GM21786 (cell line): ENCODE results near the gene OR52I2.

ENCODE experiments used
- ATAC-seq: cut with Tn5 transposase; IDR thresholded peaks from one replicate; pipeline ENCODE4 v1.9.1; 2021; ENCODE audit not compliant: unreplicated experiment

OR52I2 gene

DNA sequence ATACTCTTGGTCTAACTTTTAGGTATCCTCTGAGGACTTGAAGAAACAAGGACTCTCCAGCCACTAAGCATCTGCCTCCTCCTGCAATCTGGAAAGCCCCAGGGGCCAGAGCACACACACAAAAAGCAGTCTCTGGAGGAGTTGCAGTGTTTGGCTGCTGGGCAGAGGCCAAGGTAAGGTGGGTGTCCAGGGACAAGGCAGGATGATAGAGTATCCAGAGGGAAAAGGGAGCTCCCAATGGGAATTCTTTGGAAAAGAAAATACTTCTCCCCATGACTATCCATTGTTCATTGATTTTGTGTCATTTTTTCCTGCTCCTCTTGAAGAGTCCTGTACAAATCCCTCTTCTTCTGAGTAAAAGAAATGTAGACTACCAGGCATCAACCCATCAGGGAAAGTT lies at the start of gene OR52I2:
Gene OR52I2, plus strand, starts transcription at position 301 of the 400 bp plus-strand sequence.
- ATAC-seq: no peak

DNA sequence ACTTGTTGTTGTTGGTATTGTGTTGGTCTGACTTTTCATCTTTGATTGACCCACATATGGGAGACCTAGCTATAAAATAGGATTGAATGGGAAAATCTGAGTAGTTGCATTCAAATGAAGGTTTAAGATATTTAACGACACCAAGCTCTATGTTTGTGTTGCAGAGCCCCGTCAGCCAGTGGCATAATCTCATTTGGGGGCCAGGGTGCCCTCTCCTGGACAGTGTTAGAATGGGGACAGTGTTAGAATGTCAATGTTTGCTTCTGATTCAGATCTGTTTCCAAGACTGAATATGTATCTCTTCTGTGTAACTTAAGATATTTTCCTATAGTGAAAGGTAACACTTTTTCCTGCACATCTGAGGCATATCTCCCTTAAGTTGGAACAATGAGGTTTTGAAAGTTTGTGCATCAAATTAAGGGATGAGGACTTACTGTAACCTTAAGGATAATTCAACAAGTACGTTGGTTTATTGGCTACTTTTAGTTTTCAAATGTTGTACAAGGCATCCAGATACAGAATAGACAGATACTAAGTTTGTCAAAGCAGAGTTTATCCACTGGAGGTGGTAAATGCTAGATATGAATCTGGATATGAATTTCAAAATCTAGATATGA lies 41.8 kb upstream of the OR52I2 start:
- ATAC-seq: peak; percentile 69

DNA sequence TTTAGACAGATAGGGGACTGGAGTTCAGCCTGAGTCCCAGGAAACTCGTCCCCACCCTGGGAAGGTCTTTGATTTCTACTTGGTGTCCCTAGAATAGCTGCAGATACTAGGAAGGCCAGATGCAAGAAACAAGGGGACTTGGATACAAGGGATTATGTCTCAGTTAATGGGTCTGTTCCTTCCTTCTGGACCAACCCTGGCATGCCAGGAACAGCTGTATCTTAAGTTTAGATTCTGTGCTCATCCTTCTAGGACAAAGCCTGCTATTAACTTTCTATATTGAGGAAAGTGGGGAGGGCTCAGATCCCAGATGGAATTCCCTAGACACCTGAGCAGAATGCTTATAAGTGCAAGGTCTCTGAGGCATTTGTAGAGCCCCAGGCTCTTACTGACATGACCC lies 40.5 kb upstream of the OR52I2 start:
- ATAC-seq: no peak

DNA sequence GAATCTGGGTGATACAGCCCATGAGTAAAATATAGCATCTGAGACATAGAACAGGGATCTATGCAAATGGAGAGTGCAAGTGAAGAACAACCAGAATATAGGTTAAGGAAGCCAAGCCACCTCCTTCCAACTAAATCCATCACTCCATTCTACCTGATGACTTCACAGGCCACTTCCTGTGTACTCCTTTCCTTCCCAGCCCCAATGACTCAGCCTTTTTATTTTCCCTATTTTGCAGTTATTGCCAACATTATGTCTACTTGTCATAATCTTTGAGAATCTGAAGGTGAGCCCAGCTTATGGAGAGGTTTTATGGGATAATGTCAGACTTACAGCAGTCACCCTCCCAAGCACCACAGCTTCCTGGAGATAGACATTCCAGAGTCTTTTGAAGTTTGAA lies 38.0 kb upstream of the OR52I2 start:
- ATAC-seq: no peak

DNA sequence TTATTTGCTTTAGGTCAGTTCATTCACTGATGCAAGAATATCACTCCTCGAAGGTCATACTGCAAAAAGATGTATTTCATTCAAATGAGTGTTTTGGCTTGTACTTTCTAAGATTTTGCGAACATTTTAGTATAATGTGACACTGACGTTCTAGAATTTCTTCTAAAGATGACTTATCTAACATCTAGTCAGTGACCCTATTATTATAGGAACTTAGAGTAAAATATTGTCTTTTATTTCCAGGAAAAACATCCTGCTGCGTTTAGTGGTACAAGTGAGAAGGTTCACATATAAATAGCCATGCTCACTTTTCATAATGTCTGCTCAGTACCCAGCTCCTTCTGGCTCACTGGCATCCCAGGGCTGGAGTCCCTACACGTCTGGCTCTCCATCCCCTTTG lies 36.7 kb upstream of the OR52I2 start, which contains the start of gene OR52M1:
Gene OR52M1, plus strand, starts transcription at position 301 of the 400 bp plus-strand sequence. Its CDS starts 0 bp downstream, at position 301.
- ATAC-seq: no peak

DNA sequence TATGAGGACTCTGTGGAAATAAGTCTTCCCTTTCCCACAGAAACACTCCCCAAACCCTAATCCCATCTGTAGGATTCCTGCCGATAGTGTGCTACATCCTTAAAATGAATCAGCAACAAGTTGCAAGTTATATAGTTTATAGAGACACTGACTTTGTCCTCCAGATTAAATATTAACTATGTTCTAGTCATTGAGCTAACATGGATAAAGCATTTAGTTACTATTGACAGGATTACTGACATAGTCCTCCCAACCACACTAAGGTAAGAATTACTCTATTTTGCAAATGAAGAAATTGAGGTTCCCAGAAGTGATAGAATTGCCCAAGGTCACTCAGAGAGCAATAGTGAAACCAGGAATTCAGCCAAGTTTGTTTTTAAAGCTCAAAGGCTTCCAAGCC lies 34.7 kb upstream of the OR52I2 start:
- ATAC-seq: no peak

DNA sequence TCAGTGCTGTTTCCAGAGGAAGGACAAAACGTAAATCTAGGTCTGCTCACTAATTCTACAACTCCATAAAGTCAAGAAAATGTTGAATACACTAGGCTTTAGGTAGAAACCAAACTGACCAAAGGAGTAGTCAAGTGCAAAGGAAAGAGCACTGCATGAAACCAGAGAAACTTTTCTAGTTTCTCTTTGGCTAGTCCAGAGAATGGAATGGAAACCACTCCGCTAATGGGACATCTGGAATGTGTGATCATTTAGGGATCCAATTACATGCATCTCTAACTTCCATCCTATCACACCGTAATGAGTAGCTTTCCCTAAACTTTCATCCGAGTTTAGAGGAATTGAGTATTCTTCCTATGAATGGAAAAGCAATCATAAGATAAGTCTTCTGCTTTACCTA lies 34.1 kb upstream of the OR52I2 start:
- no peak for ATAC-seq

DNA sequence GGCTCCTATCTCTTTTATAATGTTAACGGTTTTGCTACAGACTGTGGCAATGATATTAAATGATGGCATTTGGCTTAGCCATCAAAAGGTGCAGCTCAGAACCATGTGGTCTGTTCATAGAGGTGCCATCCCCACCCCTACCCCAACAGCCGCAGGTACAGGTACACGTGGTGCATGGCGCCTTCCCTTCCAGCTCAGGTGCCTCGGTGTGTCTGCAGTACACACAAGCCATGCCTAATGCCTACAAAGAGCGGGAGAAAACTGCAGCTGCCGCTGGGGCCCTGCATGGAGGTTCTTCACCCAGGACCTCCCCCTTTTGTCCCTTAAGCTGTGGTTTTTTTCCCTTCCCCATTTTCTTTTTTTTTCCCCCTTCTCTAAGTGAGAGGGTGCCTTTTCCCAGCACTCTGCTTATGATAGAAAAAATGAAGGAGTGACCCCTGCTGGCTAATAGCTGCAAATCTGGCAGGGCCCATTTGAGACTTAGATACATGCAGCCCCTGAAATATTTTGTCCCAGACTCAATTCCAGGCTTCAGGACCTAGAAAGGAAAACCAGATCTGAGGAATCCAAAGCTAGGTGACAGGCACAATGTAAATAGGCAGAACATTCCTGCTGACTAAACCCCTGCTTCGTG lies 30.1 kb upstream of the OR52I2 start:
- ATAC-seq: no peak

DNA sequence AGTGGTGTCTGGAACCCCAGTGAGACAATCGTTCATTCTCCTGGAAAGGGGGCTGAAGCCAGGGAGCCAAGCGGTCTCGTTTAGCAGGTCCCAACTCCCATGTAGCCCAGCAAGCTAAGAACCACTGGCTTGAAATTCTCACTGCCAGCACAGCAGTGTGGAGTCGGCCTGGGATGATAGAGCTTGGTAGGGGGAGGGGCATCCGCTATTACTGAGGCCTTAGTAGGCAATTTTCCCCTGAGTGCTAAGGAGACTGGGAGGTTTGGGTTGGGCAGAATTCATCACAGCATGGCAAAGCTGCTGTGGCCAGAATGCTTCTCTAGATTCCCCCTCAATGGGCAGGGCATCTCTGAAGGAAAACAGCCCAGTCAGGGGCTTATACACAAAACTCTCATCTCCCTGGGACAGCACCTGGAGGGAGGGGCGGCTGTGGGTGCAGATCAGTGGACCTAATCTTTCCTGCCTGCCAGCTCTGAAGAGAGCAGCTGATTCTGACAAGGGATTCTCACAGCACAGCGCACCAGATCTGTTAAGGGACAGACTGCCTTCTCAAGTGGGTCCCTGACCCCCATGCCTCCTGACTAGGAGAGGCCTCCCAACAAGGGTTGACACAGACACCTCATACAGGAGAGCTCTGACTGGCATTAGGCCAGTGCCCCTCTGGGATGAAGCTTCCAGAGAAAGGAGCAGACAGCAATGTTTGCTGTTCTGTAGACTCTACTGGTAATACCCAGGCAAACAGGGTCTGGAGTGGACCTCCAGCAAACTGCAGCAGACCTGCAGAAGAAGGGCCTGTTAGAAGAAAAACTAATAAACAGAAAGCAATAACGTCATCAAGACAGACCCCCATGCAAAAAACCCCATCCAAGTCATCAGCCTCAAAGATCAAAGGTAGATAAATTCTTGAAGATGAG lies 21.8 kb upstream of the OR52I2 start:
- ATAC-seq: no peak

DNA sequence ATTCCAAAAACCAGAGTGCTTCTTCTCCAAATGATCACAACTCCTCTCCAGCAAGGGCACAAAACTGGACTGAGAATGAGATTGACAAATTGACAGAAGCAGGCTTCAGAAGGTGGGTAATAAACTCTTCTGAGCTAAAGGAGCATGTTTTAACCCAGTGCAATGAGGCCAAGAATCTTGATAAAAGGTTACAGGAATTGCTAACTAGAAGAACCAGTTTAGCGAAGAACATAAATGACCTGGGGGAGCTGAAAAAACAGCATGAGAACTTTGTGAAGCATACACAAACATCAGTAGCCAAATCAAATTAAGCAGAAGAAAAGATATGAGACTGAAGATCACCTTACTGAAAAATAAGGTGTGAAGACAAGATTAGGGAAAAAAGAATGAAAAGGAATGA lies 21.1 kb upstream of the OR52I2 start:
- no peak for ATAC-seq

DNA sequence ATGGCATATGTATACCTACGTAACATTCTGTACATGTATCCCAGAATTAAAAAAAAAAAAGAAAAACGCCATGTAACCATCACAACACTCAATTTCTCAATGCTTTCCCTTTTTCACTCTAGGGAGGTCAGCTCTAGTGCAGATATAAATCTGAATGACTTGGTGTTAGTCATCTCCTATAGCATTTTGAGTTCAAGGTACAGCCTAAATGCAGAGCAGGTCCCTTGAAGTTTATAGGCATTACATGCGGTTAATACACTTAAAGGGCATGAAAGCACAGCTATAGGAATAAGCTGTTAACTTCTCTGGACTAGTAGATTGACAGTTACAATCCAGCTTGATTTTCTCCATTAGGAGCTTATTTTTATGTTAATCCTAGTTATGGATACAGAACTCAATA lies 16.2 kb upstream of the OR52I2 start:
- ATAC-seq: no peak

DNA sequence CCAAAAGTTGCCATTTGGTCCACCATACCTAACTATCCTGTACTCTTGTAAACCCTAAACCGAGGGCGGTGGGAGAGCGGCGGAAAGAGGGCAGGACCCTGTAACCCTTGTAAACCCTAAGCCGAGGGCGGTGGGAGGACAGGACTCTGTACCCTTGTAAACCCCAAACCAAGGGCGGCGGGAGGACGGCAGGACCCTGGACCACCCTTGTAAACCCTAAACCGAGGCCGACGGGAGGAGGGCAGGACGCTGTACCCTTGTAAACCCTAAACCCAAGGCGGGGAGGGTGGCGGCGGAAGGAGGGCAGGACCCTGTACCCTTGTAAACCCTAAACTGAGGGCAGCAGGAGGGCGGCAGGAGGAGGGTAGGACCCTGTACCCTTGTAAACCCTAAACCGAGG lies 12.5 kb upstream of the OR52I2 start:
- no peak for ATAC-seq

DNA sequence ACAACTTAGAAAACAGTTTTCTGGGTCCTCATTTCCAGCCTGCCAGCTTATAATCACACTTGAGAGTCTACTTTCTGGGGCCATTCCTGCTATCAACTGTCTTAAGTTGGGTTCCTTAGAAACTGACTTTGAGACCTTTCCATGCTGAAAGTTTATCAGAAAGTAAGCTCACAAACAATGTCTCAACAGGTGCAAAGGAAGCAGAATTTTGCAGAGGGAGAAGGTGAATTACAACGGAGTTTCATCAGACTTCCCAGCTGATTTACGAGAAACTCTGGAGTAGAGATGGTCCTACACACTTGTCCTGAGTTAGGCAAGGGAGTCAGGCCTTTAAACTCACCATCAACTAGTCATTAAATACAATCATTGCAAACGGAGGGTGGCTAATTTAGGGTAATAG lies 4.7 kb upstream of the OR52I2 start:
- ATAC-seq: no peak

DNA sequence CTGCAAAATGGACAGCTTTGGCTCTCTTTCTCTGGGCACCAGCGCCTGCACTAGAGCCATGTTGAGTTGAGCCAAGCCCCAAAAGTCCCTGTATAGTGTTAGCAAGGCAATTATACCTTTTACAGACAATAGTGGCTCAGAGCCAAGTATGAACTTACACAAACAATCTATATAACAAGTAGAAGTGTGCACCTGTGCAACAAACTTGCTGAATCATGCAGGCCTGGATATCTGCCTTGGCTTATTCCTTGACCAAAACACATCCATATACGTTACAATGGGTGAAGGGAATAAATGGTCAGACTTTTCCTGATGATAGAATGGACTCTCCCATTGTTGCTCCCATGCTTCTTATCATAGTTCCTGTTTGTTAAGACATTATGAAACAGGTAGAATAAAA lies 3.8 kb upstream of the OR52I2 start:
- no peak for ATAC-seq

DNA sequence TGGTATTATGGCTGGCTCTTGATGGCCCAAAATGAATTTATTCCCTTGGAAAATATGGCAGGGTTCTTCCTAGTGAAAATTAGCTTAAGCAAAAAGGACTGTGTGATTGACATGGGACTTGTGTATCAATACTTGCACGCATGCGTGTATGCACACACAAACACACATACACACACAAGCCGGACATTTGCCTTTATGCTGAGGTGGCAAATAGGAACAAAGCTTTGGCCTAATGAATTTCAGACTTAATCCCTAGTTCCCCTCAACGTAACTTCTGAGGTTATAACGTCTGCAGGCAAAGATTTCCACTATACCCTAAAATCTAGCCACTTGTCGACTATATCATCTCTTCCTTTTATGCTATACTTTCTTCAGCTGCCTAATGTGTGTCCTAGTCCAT lies 2.9 kb upstream of the OR52I2 start:
- ATAC-seq: no peak

DNA sequence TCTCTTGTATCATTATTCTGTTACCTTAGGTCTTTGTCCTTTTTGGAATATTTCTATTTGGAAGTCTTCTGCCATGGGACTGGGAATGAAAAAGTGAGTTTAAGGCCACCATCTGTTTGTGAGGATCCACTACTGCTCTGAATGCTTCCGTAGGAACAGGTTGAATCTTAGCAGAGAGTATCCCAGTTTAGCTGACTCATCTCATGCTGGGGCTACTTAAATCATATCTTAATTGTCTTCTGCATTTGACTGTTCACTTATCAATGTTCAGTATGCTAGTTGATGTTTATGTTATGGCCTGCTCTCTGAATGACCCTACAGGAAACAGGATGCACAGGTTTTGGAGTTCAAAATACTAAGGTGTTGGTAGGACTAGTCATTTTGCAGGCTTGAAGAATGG lies 1.4 kb upstream of the OR52I2 start:
- no peak for ATAC-seq

DNA sequence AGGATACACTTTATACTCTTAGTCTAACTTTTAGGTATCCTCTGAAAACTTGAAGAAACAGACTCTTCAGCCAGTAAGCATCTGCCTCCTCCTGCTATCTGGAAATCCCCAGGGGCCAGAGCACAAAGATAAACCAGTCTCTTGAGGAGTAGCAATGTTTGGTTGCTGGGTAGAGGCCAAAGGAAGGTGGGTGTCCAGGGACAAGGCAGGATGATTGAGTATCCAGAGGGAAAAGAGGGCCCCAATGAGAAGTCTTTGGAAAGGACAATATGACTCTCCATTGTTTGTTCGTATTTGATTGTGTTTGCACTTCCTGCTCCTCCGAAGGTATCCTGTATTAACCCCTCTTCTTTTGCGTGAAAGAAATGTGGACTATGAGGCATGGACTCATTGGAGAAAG lies 7.5 kb downstream of the OR52I2 start:
- ATAC-seq: no peak

DNA sequence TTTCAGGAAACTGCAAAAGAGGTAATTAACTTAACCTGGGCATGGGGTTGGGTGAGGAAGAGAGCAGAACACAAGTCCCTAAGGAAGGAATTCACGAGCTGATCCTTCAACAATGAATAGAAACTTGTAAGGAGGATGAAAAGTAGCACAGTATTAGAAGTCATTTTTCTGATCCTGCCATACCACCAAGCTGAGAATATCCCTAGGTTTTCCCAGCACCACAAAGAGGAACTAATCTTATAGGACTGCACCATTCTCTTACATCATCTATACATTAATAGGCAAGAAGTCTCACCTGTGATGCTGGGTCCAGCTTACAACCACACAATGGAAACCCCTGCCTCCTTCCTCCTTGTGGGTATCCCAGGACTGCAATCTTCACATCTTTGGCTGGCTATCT lies 12.2 kb downstream of the OR52I2 start, which contains the start of gene OR52I1:
Gene OR52I1, plus strand, starts transcription at position 301 of the 400 bp plus-strand sequence. Its CDS starts 0 bp downstream, at position 301.
- no peak for ATAC-seq

DNA sequence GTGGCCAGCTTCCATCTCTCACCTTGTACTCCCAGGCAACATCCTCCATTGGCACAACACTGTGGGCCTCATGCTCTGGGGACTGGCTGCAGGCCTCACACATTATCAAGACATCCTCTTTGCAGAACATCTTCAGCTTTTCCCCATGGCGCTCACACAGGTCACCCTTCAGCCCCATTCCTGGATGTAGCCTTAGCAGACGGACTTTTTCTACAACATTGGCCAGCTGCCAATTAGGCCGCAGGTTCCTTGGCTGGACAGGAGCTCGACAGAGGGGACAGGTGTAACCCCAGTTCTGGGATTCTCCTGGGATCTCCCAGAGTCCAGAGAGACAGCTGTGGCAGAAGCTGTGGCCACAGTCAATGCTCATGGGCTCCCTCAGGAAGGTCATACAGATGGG lies 23.5 kb downstream of the OR52I2 start:
- ATAC-seq: no peak

DNA sequence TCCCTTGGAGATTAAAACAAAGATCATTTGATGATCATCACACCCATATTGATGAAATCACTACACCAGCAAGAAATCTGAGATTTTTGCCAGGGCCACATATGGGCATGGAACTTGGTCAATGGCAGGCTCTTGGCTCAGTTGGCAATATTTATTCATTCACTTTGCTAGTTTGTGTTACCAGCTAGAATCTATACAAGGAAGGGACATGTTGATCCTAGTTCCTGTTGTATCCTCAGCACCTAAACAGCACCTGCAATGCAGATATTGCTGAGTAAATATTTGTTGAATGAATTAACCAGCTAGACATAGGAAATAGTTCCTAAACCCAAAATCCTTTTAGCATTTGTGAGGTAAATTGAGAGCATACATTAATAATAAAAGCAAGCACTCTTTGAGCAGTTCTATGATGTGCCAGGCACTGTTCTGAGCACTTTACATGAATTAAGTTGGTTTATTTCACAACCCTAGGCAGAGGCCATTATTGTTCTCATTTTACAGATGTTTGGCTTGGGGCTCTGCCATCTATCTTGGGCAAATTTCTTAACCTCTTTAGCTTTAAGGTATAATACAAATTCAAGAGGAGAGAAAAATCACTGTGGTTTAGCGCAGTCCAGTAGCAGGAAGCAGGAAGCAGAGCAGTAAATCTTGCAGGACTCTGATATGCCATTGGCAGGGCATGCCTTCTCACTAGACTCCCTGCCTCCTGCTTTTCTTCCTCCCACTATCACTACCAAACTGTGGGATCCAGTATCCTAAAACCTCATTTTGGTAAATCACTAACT lies 24.9 kb downstream of the OR52I2 start:
- ATAC-seq: no peak

DNA sequence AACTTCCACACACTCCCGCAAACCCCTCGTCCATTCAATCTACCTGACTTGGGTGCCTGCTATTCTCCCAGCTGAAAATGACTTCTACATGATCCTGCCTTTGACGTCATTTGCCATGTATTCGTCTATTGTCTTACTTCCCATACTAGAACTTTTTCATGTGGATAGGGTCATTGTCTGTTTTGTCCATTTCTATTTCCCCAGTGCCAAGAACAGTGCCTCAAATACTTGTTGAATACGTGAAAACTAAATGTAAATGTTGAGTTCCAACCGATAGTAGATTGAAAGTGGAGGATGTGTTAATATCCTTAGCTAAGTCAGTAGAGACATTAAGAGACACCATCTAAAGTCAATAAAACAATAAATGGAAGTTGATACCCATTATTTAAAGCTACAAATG lies 25.6 kb downstream of the OR52I2 start:
- ATAC-seq: no peak
